ENCODE results near the gene PRKCZ.

The PRKCZ gene

DNA sequence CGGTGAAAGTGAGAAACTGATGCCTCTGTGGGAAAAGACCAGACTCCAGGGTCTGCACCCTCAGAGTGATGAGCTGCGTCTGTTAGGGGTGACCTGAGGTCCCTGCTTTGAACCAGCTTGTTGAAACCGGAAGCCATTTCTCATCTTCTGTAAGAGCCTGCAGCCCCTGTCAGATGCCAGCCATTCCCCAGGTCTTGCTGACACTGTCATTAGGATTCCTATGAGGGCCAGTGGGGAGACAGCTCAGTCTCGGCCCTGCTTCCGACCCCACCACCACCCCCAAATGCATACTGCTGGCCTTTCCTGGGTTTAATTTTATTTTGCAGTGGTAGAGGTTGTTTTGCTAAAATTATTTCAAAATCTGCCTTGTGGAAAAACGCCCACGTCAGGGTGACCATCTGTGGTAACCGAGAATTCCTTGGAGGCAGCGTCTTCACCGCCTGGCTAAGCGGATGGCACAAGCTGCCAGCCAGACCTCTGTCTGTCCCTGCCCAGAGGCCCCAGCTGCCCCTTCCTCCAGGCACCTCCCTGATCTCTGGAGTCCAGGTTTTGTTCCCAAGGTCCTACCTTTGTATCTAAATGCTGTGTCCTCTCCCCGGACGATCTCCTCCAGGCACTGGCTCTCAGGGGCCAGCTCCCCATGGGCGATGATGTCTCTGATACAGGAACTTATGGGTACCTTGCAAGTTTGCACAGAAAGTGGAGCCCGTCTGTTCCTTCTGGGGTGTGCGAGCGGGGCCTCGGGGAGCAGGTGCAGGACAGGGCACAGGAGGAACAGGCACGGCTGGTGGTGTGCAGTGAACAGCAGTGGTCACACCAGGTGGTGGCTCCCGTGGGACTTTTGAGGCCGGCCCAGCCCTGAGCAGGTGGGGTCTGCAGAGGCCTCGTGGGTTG lies 49.9 kb downstream of the PRKCZ start:
- in situ Hi-C loops (cut with MboI; ENCODE audit: low sequenced_read_pairs), result no loop called here

DNA sequence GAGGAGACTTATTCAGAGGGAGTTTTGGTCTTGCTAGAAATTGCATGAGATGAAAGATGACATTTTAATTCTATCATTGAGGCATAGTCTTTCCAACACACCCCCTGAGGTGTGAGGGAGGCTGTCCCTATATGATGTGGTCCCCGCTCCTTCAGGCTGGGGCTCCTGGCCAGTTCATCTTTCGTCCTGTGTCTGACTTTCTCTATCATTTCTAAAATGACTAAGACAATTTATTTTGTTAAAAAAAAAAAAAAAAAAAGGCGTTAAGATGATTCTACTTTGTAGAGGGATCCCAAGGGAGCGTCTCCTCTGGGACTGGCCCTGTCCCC lies 50.5 kb downstream of the PRKCZ start:
- in situ Hi-C loops (cut with MboI; ENCODE audit: low sequenced_read_pairs), result no loop called here

DNA sequence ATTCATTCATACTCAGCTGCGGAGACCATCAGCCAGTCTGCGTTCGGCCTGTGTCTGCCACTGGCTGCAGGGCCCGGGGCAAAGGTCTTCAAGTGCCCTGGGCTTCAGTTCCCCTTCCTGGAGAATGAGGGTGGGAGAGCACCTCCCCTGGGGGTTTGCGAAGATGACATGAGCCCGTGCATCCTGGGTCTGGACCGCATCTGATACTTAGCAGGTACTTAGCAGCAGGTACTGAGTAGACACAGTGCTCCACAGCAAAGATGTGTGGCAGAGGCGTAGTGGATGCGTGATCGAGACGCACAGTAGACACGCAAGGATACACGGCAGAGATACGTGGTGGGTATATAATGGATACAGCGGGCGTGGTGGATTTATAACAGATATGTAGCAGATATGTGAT lies 51.3 kb downstream of the PRKCZ start:
- in situ Hi-C loops (cut with MboI; ENCODE audit: low sequenced_read_pairs), result no loop called here

DNA sequence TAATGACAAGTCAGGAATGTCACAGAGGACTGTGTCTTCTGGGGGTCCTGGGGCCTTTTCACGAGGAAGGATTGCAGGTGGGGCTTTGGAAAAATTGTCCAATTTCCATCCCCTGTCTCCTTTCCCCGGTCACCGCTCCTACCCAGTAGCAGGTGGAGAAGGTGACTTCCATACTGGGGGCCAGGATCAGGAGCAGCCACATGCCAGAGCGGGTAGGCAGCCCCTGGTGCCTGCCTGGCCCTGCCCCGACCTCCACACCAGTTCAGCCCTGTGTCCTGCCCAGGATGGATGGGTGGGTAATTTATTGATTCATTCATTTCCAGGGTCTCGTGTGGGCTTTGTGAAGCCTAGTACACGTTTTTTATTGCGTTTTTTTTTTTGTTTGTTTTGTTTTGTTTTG lies 51.7 kb downstream of the PRKCZ start:
- in situ Hi-C loops (cut with MboI; ENCODE audit: low sequenced_read_pairs), result no loop called here

DNA sequence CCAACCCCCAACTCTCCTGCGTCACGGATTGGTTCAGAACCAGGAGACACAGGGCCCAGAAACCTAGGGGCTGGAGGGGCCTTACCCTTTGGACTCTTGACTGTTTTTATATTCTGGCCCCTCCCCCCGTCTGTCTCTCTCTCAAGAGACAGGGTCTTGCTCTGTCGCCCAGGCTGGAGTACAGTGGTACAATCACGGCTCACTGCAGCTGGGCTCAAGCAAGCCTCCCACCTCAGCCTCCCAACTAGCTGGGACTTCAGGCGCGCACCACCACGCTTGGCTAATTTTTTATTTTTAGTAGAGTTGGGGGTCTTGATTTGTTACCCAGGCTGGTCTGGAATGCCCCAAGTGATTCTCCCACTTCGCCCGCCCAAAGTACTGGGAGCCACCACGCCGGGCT lies 52.5 kb downstream of the PRKCZ start:
- in situ Hi-C loops (cut with MboI; ENCODE audit: low sequenced_read_pairs), result no loop called here

DNA sequence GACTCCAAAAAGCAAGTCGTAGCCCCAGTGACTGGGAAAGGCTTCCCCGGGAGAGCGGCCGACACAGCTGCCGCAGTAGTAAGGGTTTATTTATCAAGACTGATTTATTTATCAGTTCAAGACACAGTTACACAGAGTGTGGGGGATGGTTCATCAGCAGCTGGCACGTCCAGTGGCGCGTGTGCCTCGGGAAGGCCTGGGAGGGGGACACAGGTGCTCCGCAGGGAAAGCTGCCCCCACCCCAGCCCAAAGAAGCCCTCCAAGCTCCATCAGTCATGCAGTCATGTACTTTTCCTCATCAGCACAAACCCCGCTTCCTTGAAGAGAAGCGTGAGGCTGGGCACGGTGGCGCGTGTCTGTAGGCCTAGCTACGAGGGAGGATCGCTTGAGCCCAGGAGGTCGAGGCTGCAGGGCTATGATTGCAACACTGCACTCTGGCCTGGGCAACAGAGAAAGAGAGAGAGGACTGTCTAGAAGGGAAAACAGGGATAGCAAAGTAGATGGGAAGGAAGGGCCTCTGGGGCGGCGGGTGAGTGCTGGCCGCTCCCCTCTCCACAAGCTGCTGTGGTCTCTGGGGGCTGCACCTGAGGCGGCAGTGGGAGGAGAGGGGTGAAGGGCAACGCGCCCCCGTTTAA lies 53.2 kb downstream of the PRKCZ start:
- in situ Hi-C loops (cut with MboI; ENCODE audit: low sequenced_read_pairs), result no loop called here

DNA sequence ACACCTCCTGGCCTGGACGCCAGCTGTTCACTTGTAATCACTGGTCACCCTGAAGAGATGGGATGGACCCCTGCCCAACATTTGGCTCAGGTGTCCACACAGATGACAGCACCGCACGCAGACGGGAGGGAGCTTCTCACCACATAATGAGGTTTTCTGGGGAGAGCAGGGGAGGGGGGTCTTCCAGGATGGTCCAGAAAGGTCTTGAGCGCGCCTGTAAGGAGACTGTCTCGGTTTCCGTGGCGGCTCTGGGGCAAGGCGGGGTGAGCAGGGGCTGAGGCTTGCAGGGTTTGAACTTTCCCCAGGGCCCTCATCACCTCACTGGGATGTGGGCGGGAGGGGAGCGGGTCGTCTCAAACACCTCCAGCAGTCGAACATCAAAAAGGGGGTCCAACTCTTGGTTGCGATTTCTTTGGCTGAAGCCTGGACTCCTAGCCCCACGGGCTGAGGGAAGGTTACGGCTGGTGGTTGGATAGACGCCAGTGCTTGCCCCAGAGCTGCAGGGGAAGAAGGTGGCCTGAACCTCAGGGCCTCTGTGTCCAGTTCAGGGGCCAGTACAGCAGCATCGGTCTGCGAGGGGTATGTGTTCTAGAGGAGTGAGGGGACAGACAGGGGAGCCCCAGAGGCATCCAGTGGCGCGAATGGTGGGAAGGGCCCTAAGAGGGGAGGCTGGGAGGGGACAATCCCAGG lies 53.8 kb downstream of the PRKCZ start:
- in situ Hi-C loops (cut with MboI; ENCODE audit: low sequenced_read_pairs), result no loop called here

DNA sequence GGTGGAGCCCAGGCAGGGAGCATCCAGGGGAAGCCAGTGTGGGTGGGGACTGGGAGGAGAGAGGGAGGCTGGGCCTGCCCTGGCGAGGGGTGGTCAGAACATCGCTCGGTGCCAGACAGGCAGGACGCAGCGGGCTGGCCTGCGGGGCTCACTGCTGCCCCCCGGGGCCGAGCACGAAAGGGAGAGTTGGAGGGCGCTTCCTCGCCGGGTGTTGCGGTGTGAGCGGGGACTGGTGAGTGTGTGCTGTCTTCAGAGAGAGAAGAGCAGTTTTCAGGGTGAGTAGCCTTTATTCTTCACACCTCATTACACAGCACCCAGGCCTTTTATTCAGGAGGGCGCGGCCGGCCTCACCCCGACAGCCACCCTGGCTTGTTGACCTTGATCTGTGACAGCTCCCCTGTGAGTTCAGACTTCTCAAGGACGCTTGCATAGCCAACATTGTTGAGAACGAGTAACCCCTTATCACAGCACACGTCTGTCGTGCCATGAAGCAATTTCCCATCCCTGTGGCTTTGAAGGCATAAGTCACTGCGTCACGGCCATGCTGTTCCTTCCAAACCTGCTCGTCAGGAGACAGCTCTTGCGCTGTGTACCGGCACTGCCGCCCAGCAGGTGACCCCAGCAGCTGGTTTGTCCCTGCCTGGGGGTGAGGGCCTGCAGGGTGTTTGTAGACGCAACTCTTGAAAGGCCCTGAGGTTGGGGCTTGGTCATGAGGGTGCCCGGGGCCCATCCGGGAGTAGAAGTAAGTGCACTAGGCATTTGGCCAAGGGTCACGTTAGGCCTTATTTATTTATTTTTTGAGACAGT lies 54.6 kb downstream of the PRKCZ start:
- in situ Hi-C loops (cut with MboI; ENCODE audit: low sequenced_read_pairs), result no loop called here

DNA sequence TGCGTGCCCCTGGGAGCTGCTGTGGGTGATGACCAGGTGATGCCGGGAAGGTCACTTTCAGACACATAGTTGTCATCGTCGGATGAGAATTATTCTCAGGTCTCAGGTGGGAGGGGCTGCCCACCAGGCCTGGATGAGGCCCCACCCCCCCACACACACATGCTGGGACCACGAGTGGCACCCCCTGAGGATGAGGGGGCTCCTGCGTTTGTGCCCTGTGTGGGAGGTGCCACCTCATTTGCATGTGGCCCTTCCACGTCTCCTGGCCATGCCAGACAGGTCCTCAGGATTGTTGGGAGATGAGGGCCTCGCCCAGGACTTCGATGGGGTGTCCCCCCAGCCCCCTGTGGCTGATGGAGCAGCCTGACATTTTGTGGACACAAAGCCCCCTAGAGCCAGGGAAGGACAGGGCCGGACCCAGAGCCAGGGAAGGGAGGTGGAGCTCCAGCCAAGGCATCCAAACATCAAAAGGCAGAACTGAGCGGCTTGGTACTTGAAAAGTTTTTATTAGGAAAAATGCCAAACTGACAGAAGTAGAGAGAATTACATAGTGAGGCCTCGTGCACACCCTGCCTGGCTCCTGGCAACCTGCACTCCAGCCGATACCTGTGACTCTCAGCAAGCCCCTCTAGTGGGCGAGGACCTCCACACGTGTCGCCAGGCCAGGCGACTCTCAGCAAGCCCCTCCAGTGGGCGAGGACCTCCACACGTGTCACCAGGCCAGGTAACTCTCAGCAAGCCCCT lies 55.7 kb downstream of the PRKCZ start:
- in situ Hi-C loops (cut with MboI; ENCODE audit: low sequenced_read_pairs), result no loop called here

DNA sequence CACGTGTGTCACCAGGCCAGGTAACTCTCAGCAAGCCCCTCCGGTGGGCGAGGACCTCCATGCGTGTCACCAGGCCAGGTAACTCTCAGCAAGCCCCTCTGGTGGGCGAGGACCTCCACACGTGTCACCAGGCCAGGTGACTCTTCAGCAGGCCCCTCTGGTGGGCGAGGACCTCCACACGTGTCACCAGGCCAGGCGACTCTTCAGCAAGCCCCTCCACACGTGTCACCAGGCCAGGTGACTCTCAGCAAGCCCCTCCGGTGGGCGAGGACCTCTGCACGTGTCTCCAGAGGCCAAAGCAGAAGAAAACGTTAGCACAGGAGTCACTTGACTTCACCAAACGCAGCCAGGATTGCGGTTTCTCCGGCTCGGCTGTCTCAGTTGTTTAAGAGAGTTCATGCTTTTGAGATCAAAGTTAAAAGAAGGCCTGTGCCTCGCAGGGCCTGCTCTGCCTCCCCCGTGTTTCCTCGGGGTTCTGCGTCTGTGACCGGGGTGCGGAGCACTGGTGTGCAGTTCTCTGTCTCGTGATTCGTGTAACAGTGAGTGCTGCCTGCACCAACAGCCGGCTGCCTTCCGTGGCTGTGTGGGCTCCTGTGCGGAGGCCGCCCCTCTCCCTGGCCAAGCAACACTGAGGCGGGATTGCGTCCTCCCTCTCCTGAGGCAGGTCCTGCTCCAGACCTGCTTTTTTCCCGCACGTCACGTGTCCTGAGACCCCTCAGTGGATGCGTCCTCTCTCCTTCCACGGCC lies 56.6 kb downstream of the PRKCZ start:
- in situ Hi-C loops (cut with MboI; ENCODE audit: low sequenced_read_pairs), result no loop called here

DNA sequence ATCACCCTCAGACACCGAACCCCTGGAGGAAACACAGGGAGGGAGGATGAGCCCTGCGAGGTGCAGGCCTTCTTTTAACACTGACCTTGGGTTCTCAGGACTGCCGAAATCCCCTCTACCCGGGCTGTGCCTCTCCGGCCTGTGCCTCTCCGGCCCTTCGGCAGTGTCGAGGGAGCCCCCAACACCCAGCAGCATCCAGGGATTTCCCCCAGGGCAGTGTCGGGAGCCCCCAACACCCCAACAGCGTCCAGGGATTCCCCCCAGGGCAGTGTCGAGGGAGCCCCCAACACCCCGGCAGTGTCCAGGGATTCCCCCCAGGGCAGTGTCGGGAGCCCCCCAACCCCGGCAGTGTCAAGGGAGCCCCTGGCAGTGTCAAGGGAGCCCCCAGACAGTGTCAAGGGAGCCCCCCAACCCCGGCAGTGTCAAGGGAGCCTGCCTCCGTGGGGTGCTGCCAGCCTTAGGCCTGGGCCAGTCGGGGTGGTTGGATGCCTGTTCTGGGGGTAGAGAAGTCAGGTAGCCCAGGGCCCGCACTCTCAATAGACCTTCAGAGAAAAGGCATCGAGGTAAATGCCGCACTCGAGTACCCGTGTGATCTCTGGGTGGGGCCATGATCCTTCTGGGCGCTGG lies 57.5 kb downstream of the PRKCZ start:
- in situ Hi-C loops (cut with MboI; ENCODE audit: low sequenced_read_pairs), result no loop called here

DNA sequence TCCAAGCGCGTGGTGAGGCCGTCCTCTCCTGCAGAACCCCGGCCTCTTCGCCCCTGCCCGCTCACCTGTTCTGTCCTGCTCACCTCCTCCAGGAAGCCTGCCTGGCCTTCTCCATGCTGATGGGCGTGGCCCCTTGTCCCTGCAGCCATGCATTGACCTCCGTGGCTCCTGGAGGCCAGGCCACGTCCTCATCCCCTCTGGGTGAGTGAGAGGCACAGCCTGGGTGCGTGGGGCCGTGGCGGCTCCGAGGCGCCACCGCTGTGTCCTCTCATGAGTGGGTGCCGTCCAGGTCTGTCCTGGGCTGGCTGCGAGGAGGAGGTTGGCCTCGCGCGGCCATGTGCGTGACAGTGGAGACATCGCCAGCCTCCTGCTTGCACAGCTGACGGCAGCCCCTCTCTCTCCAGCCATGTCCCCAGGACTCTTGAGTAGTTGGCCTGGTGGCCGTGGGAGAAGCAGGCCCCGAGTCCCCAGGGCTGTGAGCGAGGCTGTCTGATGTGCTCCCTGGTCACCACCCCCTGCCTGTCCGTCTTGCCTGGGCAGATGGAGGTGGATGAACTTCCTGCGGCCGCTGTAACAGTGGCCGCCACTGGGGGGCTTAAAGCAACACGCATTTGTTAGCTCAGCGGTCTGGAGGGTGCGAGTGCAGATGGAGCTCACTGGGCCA lies 58.1 kb downstream of the PRKCZ start:
- in situ Hi-C loops (cut with MboI; ENCODE audit: low sequenced_read_pairs), result no loop called here

DNA sequence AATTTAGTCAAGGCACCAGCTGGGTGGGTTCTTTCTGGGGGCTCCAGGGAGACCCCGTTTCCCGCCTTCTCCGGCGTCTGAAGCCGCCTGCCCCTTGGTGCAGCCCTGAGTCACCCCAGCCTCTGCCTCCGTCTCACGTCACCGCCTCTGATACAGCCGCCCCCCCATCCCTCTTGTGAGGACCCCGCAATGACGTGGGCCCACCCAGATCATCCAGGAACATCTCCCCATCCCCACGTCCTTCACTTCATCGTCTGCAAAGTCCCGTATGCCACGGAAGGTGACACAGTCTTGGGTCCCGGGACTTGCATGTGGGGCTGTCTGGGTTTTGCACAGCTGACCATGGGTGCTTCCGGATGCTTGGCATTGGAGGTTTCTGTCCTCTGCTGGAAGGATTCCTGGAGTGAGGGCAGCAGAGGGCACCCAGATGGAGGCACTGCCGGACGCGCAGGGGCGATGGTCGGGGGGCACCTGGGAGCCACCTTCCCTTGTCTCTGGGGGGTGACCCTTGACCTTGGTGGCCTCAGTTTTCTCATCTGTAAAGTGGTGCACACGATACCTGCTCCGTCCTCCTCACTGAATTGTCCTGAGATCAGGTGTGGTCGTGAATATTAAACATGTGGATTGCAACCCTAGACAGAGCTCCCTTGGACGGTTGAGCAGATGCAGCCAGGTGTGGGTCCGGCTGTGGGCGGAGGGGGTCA lies 58.8 kb downstream of the PRKCZ start:
- in situ Hi-C loops (cut with MboI; ENCODE audit: low sequenced_read_pairs), result no loop called here

DNA sequence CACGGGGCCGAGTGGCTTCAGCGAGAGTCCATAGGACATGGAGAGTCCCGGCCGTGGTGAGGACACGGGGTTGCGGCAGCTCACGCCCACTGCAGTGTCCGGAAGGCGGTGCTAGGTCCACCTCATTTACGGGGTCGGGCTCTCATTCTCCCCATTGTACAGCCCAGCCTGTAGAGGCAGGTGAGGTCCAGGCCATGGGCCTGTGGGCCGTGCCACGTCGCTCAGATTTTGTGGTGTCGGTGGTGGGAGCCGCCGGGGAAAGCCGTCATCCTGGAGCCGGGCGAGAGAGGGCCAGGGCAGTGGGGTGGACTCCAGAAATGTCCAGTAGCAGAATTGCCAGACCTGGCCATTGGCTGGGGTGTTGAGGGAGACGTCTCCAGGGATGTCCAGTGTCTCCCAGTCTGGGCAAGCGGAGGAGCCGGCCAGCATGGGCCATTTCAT lies 59.4 kb downstream of the PRKCZ start:
- in situ Hi-C loops (cut with MboI; ENCODE audit: low sequenced_read_pairs), result no loop called here

DNA sequence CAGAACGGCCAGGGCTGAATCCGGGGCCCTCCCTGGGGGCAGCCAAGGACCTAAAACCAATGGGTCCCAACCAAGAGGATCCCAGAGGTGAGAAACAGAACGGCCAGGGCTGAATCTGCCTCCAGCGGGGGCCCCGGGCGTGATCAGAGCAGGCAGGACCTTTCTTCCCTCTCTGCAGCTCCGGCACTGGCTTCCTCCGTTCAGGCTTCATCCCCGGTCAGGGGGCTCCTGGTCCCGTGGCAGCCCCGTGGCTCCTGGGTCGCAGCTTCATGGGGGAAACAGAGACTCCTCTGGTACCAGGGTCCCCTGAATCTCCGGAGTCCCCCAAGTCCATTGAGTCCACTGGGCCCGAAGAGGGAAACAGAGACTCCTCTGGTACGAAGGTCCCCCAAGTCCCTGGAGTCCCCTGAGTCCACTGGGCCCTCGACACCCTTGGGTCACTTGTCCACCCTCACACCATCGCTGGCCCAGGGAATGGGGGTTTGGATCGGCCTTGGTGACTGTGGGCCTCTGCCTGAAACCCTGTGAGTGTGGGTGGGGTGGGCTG lies 60.1 kb downstream of the PRKCZ start:
- in situ Hi-C loops (cut with MboI; ENCODE audit: low sequenced_read_pairs), result no loop called here

DNA sequence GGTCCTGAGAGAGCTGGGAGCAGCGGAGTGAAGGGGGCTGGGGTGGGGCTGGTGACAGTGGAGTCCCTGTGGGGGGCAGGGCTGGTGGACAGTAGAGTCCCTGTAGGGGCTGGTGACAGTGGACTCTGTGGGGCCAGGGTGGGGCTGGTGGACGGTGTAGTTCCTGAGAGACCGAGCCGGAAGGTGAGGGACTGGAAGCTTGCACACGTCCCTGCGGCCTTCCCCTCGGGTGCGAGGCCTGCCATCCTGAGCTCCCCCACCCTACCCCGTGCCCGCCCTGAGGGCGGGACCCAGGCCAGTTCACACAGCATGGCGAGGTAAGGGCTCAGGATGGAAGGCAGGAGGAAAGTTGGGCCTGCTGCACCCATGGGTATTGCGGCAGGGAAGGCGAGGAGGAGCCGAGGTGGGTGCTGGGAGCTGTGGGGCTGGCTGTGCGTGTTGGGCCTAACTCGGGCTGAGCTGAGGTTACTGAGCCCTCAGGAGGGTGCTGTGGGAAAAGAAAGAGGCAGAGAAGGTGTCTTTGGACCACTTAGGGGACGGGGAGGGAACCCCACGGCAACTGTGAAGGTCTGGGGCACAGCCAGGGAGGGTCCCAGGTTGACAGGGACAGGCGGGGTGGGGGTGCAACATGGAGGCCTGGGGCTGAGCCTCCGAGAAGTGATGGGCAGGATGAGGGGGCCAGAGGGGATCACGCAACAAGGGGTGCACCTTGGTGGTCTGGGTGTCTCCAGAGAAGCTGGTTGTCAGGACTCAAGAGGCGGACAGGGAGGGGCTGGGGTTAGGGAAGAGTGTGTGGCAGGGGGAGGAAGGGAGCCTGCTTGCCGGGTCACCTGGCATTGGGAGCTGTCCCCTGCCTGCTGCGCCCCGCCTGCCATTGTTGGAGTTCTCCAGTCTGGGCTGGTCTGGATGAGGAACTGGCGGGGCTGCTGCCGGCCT lies 60.8 kb downstream of the PRKCZ start:
- in situ Hi-C loops (cut with MboI; ENCODE audit: low sequenced_read_pairs), result no loop called here

DNA sequence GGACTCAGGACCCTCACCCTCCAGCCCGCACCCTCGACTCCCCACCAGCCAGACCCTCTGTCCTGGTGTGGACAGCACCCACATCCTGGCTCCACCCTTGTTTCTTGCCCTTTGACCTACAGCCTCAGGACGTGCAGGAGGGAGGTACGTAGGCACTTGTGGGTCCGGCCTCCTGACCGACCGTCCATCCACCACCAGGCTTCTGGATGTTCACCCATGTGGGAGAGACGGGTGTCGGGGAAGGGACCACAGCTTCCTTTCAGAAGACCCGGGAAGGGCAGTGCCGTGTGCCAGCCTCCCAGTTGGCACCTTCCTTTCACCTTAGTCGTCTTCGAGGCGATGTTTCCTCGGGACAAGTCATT lies 61.4 kb downstream of the PRKCZ start:
- in situ Hi-C loops (cut with MboI; ENCODE audit: low sequenced_read_pairs), result no loop called here
